HuH-7 (cell line): Measurements from ENCODE around the gene CYP24A1.

Source experiments
- DNase-seq: peaks from one replicate; pipeline ENCODE4 v3.0.0; 2011; ENCODE audit warnings: low spot score

Gene CYP24A1

GRCh38 chr20:54173653-54174456 lies at the start of gene CYP24A1:
TSS of gene CYP24A1 (minus strand) at chr20:54173986. CDS start at chr20:54173579, 407 bp downstream.
- peak; percentile 73 for DNase-seq

DNA sequence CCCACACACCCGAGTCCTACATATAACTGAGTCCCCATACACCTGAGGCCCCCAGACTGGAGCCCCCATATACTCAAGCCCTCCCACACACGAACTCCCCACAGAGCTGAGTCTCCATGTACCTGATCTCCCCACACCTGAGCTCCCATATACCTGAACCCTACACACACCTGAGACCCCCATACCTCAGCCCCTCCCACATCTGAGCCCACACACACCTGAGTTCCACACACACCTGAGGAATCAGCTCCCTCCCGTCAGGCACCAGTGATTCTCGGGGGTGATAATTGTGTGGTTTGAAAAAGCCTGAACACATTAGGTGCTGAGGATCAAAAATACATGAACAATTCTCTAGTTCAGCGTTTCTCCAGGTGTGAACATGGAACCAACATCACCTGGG lies 49.5 kb upstream of the CYP24A1 start:
- DNase-seq, result no peak

GRCh38 chr20:54221996-54222890 lies 48.5 kb upstream of the CYP24A1 start:
- no peak for DNase-seq

DNA sequence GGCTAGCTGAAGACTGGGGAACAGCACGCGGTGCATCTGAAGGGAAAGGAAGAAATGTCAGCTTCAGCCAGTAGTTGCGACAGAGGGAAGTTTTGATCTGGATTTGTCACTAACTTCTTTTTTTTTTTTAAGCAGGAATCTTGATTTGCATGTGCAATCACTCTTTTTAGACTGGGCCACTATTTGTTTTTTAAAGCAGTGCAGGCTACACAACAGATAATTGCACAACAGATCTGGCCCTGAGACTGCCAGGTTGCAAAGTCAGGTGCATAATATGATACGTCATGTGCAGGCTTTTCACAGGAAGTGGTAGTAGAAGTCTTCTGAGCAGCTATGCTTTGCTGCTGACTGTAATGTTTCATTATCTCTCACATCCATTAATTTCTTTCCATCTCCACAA lies 47.6 kb upstream of the CYP24A1 start:
- no peak for DNase-seq

DNA sequence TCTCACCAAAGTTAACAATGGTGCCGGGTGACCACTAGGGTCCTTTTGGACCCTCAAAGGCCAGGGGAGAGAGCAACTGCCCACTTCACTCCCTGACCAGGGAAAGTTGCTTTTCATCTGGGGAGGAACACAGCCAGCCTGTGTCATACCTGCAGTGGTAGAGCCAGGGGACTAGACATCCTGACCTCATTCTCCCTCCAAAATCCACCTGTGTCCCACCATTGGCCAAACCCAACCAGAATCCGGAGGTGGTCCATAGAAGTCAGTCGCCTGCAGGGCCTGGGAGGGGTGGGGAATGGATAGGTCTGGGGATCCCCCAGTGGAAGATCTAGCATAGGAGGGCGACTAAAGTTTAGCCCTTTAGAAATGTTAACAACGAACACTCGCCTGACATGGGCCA lies 46.9 kb upstream of the CYP24A1 start:
- no peak for DNase-seq

- no peak for DNase-seq
Measured at GRCh38 chr20:54219751-54220426, 46.1 kb upstream of the CYP24A1 start.

GRCh38 chr20:54218470-54218869 lies 44.7 kb upstream of the CYP24A1 start:
- DNase-seq, result no peak

DNA sequence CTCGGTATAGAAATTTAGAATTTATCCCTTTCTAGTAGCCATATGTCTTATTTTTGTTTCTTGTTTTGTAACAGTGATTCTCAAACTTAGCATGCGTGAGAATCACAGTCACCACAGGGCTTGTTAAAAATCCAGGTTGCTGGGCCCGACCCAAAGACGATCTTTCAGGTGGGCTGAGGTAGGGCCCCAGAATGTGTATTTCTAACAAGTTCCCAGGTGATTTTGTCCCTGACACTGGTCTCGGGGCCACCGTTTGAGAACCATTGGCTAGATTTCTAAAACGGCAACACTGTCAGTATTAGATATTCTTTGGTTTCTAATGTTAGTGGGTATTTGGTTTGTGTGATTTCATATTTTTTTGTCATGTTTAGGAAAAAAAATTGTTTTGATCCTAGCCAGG lies 44.0 kb upstream of the CYP24A1 start:
- DNase-seq, result no peak

DNA sequence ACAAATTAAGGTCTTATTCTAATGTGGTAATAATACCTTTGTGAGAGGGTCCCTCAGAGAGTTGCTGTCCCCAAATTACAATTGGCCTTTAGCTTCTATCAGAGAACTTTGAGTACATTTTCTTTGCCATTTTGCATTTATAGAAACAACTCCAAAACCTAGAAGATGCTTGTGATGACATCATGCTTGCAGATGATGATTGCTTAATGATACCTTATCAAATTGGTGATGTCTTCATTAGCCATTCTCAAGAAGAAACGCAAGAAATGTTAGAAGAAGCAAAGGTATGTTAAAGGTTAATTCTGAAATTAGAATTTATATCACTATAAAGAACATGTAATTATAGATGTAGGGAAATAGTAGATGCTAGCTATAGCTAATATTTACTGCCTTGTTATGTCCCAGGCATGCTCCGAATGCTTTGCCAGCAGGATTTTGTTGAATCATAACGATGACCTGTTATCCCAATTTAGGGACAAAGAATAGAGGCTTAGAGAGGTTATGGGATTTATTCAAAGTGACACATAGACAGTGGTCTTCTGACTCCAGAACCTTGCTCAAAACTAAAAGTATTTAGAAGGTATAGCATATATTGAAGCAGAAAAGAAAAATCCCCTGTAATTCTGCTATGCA lies 41.5 kb upstream of the CYP24A1 start:
- no peak for DNase-seq

- DNase-seq, result no peak
Measured at GRCh38 chr20:54214566-54214965, 40.8 kb upstream of the CYP24A1 start.

DNA sequence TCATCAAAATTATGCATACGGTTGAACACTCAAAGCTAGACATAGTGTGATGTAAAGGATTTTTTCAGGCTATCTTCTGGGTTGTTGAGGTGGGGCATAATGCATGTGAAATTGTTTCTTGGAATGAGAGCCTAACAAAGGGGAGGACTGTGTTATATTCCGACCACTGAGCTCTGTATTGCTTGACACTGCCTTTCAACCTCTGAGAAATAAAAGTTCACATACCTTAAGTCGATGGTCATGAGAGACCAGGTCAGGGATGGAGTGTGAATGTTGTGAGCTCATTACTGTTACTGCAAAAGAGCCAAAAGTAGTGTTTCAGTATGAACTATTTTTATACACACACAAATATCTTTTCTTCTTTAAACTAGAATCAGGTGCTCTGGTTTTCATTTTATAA lies 39.1 kb upstream of the CYP24A1 start:
- DNase-seq, result no peak

- no peak for DNase-seq
Measured at GRCh38 chr20:54212226-54212625, 38.4 kb upstream of the CYP24A1 start.

DNA sequence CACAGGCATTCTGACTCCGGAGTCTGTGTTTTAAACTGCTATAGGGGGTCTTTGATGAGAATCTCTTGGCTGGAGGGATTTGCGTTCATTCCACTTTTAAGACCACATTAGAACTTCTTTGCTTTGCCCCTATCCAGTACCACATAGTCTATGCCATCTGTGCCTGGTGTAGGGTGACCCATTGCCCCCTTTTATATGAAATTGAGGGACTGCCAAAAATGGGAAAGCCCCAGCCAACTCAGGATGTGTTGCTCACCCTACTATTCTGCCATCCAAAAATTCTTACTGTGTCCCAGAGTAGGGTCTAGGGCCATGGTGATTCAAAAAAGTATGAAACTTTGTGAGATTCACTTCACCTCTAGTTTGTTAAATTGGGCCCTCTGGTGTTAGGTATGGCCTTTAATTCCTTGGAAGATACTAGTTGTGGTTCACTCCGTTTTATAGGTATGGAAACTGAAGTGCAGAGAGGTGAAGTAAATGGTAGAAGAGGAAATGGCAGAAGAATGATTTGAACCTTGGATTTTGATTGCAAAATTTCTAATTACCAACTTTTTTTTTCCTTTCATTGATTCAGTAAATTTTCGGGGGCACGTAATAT lies 35.5 kb upstream of the CYP24A1 start:
- no peak for DNase-seq

- peak; percentile 26 for DNase-seq
Measured at GRCh38 chr20:54208548-54209176, 34.9 kb upstream of the CYP24A1 start.

GRCh38 chr20:54207743-54208547 lies 34.2 kb upstream of the CYP24A1 start, which contains the start of gene PFDN4:
TSS of gene PFDN4 (plus strand) at chr20:54208087. CDS start at chr20:54208101, 14 bp downstream.
- DNase-seq, result peak; percentile 98

GRCh38 chr20:54207053-54207742 lies 33.4 kb upstream of the CYP24A1 start:
- no peak for DNase-seq

DNA sequence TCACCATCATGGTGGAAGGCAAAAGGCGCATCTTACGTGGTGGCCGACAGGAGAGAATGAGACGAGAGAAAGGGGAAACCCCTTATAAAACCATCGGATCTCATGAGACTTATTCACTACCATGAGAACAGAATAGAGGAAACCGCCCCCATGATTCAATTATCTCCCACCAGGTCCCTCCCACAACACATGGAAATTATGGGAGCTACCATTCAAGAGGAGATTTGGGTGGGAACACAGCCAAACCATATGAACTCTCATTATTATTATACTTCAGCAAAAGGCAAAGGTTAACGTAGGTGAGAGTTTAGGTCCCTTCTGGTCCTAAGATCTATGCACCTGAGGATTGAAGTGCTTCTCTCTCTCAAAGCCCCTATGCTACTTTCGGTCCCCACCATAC lies 31.7 kb upstream of the CYP24A1 start:
- no peak for DNase-seq

- DNase-seq, result no peak
Measured at GRCh38 chr20:54204481-54204880, 30.7 kb upstream of the CYP24A1 start.

DNA sequence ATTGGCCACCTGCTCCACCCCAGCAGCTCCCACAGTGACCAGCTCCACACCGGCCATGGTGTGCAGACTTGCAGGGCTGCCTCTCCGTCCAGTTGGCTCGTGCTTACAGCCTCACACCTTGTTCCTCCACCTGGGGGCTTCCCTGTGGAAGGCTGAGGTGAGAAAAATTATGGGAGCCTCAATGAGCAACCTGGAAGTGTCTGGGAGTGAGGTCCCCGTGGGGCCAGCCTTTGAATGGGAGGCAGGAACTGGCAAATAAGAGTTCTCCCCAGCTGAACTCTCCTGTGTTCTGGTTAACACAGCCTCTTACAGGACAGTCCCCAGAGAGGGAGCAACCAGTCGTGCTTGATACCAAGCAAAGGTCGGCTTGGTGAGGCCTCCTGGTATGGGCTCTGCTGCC lies 30.3 kb upstream of the CYP24A1 start:
- no peak for DNase-seq

GRCh38 chr20:54203281-54203680 lies 29.5 kb upstream of the CYP24A1 start:
- DNase-seq, result no peak
